ENCODE results near the gene GSK3B. TPM values are rescaled to one million over a fixed set of nuclear protein-coding genes. Genes with fewer than 3 reads are reported as not detected.

The GSK3B gene
- total and polyA plus RNA-seq, 2 donors (not counting 1 experiment from before 2014, with no cell fraction given), result 12.3 to 33.3 TPM

DNA sequence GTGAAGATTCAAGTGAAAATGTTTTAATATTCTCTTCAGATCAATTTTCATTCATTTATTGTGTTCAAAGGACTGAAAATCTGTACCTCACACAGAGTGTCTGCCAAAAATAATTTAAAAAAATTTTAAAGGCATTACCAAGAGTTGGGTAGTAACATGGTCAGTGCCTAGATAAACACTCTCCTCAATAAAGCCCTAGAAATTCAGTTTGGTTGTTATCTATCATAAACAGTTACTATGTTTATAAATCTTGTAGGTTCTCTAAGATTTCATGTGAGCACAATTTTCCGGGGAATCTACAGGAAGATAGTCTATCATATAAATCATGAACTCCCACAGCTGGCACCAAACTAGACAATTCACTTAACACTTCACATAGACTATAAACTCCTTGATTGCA lies 128.6 kb downstream of the GSK3B start:
- Mint-ChIP-seq H3K4me3 (no peak overlapping the region), H3K27me3 (no peaks in the 10 kb centered on the region), H3K9me3 (ENCODE audit: insufficient read depth) (no peaks in the 10 kb centered on the region), H3K27ac (no peak overlapping the region), H3K4me1 (peaks cover 14% of the 10 kb centered on the region)
- Histone ChIP-seq H3K27me3 (replicated peaks in 1 of 4; ENCODE audit: control extremely low read depth in 1 of 4, control insufficient read depth in 3 of 4, insufficient read depth in 4 of 4, low read length in 3 of 4) (no peaks in the 10 kb centered on the region), H4K20me1 (ENCODE audit: control insufficient read depth, insufficient read depth, low read length, poor library complexity, severe bottlenecking) (peaks cover 14% of the 10 kb centered on the region), H3K9me3 (ENCODE audit: control extremely low read depth in 1 of 3, control insufficient read depth in 2 of 3, insufficient read depth in 1 of 3, low read length in 2 of 3) (peaks cover 0 to 4% (median 0%) of the 10 kb centered on the region in 3 donors), H3K4me1 (ENCODE audit: control insufficient read depth in 2 of 2, insufficient read depth in 2 of 2, low read length in 2 of 2) (no peaks in the 10 kb centered on the region), H3K36me3 (replicated peaks in 1 of 2; ENCODE audit: control extremely low read depth in 1 of 2, control insufficient read depth in 1 of 2, extremely low read depth in 1 of 2, insufficient read depth in 2 of 2, low read length in 1 of 2) (peaks cover 0 to 3% of the 10 kb centered on the region in 2 experiments), H3K27ac (ENCODE audit: low read length in 2 of 2) (no peak overlapping the region), H2AFZ (ENCODE audit: insufficient read depth, low read depth, low read length, poor library complexity, severe bottlenecking) (no peak overlapping the region), H3K9ac (ENCODE audit: low read length) (no peak overlapping the region), H3K4me3 (ENCODE audit: control extremely low read depth in 1 of 5, extremely low read depth in 1 of 5, insufficient read depth in 1 of 5, low read depth in 2 of 5, low read length in 4 of 5) (no peak overlapping the region), H3K79me2 (ENCODE audit: control insufficient read depth, insufficient read depth, low read length) (peaks cover 69% of the 10 kb centered on the region), H3K4me2 (replicated peaks; ENCODE audit: low read depth, low read length, poor library complexity, severe bottlenecking) (no peak overlapping the region)
- POLR2A ChIA-PET, result no interaction called here
- ATAC-seq (ENCODE audit: low read depth) (no peak), DNase-seq (no peak)
- intact Hi-C loops (cut with micrococcal nuclease), result no loop called here
- TF ChIP-seq, protein P1, sequence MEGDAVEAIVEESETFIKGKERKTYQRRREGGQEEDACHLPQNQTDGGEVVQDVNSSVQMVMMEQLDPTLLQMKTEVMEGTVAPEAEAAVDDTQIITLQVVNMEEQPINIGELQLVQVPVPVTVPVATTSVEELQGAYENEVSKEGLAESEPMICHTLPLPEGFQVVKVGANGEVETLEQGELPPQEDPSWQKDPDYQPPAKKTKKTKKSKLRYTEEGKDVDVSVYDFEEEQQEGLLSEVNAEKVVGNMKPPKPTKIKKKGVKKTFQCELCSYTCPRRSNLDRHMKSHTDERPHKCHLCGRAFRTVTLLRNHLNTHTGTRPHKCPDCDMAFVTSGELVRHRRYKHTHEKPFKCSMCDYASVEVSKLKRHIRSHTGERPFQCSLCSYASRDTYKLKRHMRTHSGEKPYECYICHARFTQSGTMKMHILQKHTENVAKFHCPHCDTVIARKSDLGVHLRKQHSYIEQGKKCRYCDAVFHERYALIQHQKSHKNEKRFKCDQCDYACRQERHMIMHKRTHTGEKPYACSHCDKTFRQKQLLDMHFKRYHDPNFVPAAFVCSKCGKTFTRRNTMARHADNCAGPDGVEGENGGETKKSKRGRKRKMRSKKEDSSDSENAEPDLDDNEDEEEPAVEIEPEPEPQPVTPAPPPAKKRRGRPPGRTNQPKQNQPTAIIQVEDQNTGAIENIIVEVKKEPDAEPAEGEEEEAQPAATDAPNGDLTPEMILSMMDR (IDR thresholded peaks at IDR 0.05), result no peak
- no peak for TF ChIP-seq EZH2 (IDR thresholded peaks at IDR 0.05; ENCODE audit: borderline replicate concordance, insufficient read depth, low read depth, low read length, poor library complexity, severe bottlenecking)
- CTCF ChIA-PET, result no interaction called here
- 100% methylated on average over 1 of the region's 1 CpG for WGBS (ENCODE audit: insufficient coverage)

DNA sequence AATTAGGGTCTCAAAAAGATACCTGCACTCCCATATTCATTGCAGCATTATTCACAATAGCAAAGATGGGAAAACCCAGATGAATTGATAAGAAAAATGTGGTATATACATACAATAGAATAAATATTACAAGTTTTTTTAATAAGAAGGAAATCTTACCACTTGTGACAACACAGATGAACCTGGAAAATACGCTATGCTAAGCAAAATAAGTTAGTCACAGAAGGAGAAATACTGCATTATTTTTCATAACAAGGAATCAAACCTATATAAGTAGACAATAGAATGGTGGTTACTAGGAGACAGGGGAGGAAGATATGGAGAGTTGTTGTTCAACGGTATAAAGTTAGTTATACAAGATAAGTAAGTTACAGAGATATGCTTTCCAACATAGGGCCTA lies 130.0 kb downstream of the GSK3B start:
- CTCF ChIA-PET, result interaction anchor here (0.6 kb wide), 2 partner anchors 70 to 351 kb away, joined by 3 read pairs; no protein-coding TSS in a partner anchor
- no peak for TF ChIP-seq EZH2 (IDR thresholded peaks at IDR 0.05; ENCODE audit: borderline replicate concordance, insufficient read depth, low read depth, low read length, poor library complexity, severe bottlenecking)
- TF ChIP-seq, protein P1 (IDR thresholded peaks at IDR 0.05), result no peak
- peaks cover 0 to 3% of the 10 kb centered on the region in 2 experiments for H3K36me3 ChIP-seq (replicated peaks in 1 of 2; ENCODE audit: control extremely low read depth in 1 of 2, control insufficient read depth in 1 of 2, extremely low read depth in 1 of 2, insufficient read depth in 2 of 2, low read length in 1 of 2)
- ATAC-seq (ENCODE audit: low read depth) (no peak), DNase-seq (no peak)
- WGBS (ENCODE audit: insufficient coverage), result no CpG with 5 or more reads among the region's 2 CpGs
- no peak overlapping the region for H3K4me3 ChIP-seq (ENCODE audit: control extremely low read depth in 1 of 5, extremely low read depth in 1 of 5, insufficient read depth in 1 of 5, low read depth in 2 of 5, low read length in 4 of 5)
- no peak overlapping the region for H3K27ac ChIP-seq (ENCODE audit: low read length in 2 of 2)
- H3K9ac ChIP-seq (ENCODE audit: low read length), result no peak overlapping the region
- intact Hi-C loops (cut with micrococcal nuclease), result no loop called here
- H3K9me3 ChIP-seq (ENCODE audit: control extremely low read depth in 1 of 3, control insufficient read depth in 2 of 3, insufficient read depth in 1 of 3, low read length in 2 of 3), result peaks cover 0 to 4% (median 3%) of the 10 kb centered on the region in 3 donors
- Mint-ChIP-seq H3K27ac (no peak overlapping the region), H3K27me3 (no peaks in the 10 kb centered on the region), H3K9me3 (ENCODE audit: insufficient read depth) (peaks cover 2% of the 10 kb centered on the region), H3K4me3 (no peak overlapping the region), H3K4me1 (peaks cover 13% of the 10 kb centered on the region)
- peaks cover 26% of the 10 kb centered on the region for H4K20me1 ChIP-seq (ENCODE audit: control insufficient read depth, insufficient read depth, low read length, poor library complexity, severe bottlenecking)
- POLR2A ChIA-PET, result no interaction called here
- H3K27me3 ChIP-seq (replicated peaks in 1 of 4; ENCODE audit: control extremely low read depth in 1 of 4, control insufficient read depth in 3 of 4, insufficient read depth in 4 of 4, low read length in 3 of 4), result no peaks in the 10 kb centered on the region
- no peaks in the 10 kb centered on the region for H3K4me1 ChIP-seq (ENCODE audit: control insufficient read depth in 2 of 2, insufficient read depth in 2 of 2, low read length in 2 of 2)
- no peak overlapping the region for H3K4me2 ChIP-seq (replicated peaks; ENCODE audit: low read depth, low read length, poor library complexity, severe bottlenecking)
- H2AFZ ChIP-seq (ENCODE audit: insufficient read depth, low read depth, low read length, poor library complexity, severe bottlenecking), result no peak overlapping the region
- peaks cover 70% of the 10 kb centered on the region for H3K79me2 ChIP-seq (ENCODE audit: control insufficient read depth, insufficient read depth, low read length)

Measured in B cell (primary cell).